ENCODE data around the gene KCNJ5.
A peak's percentile ranks its signal among the peaks of the same experiment; 100 is the strongest.

The KCNJ5 gene

DNA sequence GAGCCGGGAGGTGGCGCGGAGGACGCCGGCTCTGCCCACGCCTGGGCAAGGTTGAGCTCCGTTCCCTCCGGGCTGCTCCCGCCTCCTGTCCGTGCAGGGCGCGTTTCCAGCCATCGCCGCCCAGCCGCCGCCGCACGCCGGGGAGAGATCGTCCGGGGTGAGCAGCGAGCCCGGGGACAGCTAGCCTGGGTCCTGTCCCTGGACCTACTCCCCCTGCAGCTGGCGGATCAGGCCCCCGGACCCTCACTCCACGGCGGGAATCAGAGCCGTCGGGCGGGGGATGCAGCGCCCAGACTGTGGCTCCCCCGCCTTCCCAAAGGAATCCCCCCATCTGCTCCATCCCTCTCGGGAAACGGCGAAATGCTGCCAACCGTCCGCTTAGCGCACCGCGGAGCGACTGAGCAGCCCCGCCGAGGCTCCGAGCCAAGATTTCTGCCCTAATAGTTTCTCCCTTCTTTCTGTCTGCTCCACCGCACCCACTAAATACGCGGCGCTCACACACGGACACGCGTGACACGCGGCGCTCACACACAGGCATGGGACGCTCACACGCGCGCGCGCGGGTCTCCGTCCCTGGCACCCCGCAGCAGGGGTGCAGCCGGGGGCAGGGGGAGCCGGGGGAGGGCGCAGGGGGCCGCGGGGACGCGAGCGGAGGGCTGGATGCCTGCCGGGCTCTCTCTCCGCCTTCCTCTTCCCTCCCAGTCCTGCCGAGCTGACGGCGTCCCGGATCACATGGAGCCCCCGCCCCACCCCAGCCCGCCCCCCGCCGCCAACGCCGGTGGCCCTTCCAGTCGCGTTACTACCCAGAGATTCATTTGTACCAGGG, at the start of gene KCNJ5:
Gene KCNJ5, plus strand, starts transcription at position 814 of the 826 bp plus-strand sequence. CDS start 19,918 bp downstream, outside the sequence.
- DNase-seq = no peak

GRCh38 chr11:128841461-128842072, 49.6 kb upstream of the KCNJ5 start:
- DNase-seq = peak; percentile 25

GRCh38 chr11:128843198-128843785, 47.9 kb upstream of the KCNJ5 start:
- DNase-seq = no peak

- peak; percentile 19 for DNase-seq
Observed at GRCh38 chr11:128845334-128845780, 45.8 kb upstream of the KCNJ5 start.

DNA sequence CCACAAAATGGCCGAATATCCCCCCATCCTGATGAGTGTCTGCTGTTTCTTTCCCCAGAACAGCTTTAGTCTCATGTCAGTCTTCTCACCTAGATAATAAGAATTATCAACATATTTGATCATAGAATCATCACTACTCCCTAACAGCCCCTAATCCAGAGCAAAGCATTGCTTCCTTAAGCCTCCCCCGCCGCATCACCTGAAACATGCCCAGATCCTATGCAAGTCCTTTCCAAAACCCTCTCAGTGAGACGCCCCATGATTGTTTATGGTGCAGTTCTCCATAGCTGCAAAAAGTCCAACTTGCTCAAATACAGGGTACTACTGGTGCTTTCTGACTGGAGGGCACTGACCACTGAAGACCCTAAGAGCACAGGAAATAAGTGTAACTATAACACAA, 44.2 kb upstream of the KCNJ5 start:
- DNase-seq = no peak

- DNase-seq = peak; percentile 71
Observed at GRCh38 chr11:128848815-128849455, 42.2 kb upstream of the KCNJ5 start.

GRCh38 chr11:128852327-128853023, 38.7 kb upstream of the KCNJ5 start:
- DNase-seq = no peak

DNA sequence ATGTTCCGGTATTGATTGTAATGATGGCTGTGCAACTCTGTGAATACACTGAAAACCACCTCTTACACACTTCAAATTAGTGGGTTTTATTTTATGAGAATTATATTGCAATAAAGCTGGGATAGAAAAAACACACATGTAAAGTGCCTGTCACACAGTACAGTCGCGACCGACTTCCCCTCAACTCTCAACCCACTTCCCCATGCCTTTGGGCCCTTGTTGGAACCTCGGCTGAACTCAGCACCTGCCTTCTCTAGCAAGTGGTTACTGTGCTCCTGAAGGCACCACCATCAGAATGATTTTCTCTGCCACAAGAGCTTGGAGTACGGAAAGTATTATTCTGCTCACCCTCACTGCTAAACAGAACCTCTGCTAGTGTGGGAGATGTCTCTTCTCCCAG, 37.6 kb upstream of the KCNJ5 start:
- DNase-seq = no peak

DNA sequence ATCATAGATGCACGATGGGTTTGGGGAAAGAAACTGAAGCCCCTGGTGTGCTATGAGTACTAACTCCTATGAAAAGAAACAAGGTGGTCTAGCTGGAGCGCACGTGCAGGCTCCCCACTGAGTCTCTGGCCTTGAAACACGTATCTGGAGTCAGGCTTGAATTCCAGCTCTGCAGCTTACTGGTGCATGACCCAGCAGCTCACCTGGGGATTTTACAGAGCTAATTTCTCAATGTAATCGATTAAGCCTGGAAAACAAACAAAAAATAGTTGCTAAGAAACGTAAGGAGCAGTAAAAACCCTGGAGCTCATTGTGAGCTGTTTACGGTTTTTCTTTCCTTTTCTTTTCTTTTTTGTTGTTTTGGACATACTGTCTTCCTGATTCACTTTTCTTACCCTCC, 36.3 kb upstream of the KCNJ5 start:
- no peak for DNase-seq

DNA sequence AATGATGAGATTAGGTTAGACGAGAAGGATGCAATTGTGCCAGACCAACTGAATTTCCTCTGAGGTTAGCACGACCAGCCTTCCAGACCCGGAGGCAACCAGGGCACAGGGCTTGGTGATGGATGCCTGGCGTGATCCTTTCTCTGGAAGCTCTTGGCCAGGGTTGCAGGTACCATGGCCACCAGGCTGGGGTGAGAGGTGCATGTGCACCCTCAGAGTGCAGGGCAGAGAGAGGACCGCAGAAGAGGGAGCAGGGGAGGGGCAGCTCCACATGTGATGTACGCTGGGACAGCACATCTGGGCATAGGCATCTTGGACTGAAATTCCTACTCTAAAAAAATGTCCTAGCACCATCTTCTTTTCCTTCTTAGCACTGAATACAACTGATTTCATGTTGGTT, 34.9 kb upstream of the KCNJ5 start:
- DNase-seq = no peak

- no peak for DNase-seq
Observed at GRCh38 chr11:128857341-128857740, 33.8 kb upstream of the KCNJ5 start.

GRCh38 chr11:128859563-128860441, 31.4 kb upstream of the KCNJ5 start:
- DNase-seq = peak; percentile 77

- no peak for DNase-seq
Observed at GRCh38 chr11:128860571-128861361, 30.4 kb upstream of the KCNJ5 start.

GRCh38 chr11:128862406-128862805, 28.8 kb upstream of the KCNJ5 start:
- DNase-seq = no peak

GRCh38 chr11:128862908-128863660, 28.1 kb upstream of the KCNJ5 start:
- DNase-seq = no peak

DNA sequence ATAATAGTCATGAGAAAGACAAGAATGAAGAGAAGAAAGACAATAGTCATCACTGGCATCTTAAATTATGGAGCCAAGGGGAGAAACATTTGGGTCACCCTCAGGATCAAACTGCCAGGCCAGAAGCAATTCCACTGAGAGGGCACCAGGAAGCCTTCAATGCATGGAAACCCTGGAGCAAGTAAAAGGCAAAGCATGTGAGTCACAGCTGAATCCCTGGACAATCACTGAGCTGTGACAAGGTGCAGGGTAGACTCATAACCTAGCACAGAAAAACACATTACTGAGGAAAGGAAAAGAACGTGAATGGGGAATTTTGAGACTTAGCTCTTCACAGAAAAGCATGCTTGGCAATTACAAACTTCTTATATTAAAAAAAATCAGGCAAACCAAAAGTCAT, 25.7 kb upstream of the KCNJ5 start:
- no peak for DNase-seq

- DNase-seq = no peak
Observed at GRCh38 chr11:128867277-128867676, 23.9 kb upstream of the KCNJ5 start, which contains the start of gene KCNJ1. TSS of gene KCNJ1 (minus strand) at chr11:128867296. CDS start at chr11:128840243, 27,053 bp downstream.

- DNase-seq = no peak
Observed at GRCh38 chr11:128868841-128869671, 22.1 kb upstream of the KCNJ5 start.

- DNase-seq = no peak
Observed at GRCh38 chr11:128871168-128871610, 20.0 kb upstream of the KCNJ5 start.

Data from CD4-positive, alpha-beta T cell treated with Interleukin-12 subunit alpha and Interleukin-12 subunit beta, for 1 hour (primary cell).